Hippocampal formation (tissue), 2 donors: ENCODE measurements around the gene TMTC3.
"Not testable (repeated sequence)": the region's sequence is repeated elsewhere in the genome, so short reads cannot be mapped to it uniquely, and the experiment has no call there.

Source experiments
- DNase-seq, 2 donors: peaks; one replicate each; lab custom pipeline; 2025; lab: John Stamatoyannopoulos, UW

The TMTC3 gene

DNA sequence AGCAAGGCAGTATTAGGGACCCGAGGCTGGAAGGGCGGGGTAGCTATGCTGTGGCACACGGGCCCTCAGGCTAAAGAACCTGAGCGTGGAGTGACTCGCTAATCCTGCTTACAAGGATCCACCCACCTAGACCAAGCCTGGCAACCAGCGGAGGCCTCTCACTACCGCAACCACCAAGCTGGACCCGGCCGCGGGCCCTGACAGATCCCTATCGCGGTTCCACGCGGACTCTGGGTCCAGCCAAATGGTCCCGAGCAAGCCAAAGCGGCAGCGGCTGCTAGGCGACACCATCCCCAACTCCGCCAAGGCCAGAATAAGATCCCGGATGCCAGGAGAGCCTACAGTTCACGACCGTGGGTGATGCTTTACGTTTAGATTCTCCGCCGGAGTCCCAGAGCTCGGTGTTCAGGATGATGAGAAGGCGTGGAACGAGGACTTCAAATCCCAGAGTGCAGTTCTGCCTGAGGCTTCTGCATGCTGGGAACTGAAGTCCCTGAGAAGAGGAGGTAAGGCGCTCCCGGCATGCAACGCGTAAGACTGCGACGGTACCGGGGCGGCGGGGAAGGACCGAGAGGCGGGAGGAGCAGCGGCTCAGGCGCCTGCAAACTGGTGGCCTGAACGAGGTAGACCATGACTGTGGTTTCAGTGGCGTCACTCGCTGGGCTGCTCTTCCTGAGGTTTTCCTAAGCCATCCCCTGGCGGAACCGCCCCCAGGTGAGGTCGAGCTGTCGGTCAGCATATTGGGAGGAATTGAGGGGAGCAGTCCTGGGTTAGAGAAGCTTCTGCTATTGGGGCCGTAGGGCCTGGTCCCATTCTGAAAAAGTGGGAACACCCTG is at the start of gene TMTC3, which contains the start of gene CEP290:
Gene TMTC3 (plus strand): TSS at position 534 of the 836 bp plus-strand sequence. CDS start 6,009 bp downstream, outside the sequence.
Gene CEP290 (minus strand): TSS at position 315 of the 836 bp plus-strand sequence. CDS start 781 bp downstream, outside the sequence.
- DNase-seq = peak; percentile 98 to 100

DNA sequence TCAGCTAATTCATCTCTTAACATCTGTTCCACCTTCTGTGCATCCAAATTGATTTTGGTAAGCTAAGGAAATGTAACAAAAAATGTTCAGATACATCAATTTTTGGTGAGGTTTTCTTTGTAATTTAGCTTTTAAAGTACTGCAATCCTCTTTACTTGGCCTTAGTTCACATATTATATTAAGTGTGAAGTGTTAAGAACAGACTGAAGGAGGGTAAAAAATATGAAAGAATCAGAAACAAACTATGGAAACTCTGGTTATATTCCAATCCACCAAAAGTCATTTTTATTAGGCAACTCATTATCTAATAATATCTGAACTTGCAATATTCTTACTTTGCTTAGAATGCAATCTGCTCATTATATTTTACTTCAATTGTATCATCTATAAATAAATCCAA is 49.3 kb upstream of the TMTC3 start:
- no peak for DNase-seq

- no peak for DNase-seq
Observed at GRCh38 chr12:88093573-88093972, 48.5 kb upstream of the TMTC3 start.

DNA sequence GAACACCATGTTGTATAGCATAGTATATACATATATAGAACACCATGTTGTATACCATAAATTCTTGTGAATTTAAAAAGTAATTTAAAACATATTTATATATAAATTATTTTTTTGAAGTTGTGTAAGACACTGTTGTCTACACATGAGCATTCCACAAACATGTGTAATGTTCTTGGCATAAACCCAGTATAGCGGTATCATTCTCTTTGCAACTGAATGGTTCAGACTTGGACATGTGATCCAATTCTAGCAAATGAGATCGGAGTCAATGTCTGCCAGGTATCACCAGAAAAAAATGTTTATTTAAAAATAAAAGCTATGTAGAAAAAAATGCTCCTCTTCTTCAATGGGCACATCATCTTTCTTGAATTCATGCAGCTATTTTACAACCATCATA is 34.1 kb upstream of the TMTC3 start:
- no peak for DNase-seq

- DNase-seq = peak in 1 of 2 donors; percentile 46
Observed at GRCh38 chr12:88111074-88111652, 30.9 kb upstream of the TMTC3 start.

GRCh38 chr12:88113871-88114270 is 28.2 kb upstream of the TMTC3 start:
- no peak for DNase-seq

- no peak for DNase-seq
Observed at GRCh38 chr12:88122666-88123065, 19.4 kb upstream of the TMTC3 start.

DNA sequence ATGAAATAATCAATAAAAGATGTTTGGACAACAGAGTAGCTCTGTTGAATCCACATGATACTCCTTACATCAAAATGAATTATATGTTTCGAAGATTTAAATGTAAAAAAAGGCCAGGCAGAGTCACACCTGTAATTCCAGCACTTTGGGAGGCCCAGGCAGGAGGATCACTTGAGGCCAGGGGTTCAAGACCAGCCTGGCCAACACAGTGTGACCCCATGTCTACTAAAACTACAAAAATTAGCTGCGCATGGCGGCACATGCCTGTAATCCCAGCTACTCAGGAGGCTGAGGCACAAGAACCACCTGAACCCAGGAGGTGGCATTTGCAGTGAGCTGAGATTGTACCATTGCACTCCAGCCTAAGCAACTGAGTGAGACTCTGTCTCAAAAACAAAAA is 15.0 kb upstream of the TMTC3 start:
- DNase-seq = no peak

DNA sequence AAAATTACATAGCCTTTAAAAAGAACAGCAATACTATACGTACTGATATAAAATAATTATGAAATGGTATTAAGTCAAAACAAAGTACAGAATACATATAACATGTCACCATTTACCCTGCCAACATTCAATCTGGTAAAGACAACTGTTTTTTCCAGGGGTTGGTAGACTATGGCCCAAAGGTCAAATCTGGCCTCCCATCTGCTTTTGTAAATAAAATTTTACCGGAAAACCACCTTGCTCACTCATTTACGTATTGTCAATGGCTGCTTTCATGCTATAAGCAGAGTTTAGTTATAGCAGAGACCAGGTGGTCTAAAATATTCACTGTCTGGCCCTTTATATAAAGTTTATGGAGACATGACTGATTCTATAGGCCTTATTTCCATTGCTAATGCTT is 14.3 kb upstream of the TMTC3 start:
- DNase-seq = no peak

DNA sequence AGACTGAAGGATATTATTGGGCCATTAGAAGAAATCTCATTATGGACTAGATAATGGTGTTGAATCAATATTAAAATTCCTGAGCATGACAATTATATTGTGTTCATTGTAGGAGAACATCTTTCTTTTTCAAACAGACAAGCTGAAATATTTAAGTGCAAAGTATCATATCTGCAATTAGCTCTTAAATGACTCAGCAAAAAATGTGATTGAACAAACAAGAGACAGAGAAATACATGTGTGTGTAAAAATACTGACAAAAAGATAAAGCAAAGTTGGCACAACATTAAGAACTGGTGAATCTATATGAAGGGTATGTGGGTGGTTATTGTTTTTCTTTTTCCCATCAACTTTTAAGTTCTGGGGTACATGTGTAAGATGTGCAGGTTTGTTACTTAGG is 9.7 kb upstream of the TMTC3 start:
- no peak for DNase-seq

- not testable (repeated sequence) for DNase-seq
Observed at GRCh38 chr12:88133181-88133580, 8.9 kb upstream of the TMTC3 start.

- not testable (repeated sequence) for DNase-seq
Observed at GRCh38 chr12:88139711-88140110, 2.4 kb upstream of the TMTC3 start.

DNA sequence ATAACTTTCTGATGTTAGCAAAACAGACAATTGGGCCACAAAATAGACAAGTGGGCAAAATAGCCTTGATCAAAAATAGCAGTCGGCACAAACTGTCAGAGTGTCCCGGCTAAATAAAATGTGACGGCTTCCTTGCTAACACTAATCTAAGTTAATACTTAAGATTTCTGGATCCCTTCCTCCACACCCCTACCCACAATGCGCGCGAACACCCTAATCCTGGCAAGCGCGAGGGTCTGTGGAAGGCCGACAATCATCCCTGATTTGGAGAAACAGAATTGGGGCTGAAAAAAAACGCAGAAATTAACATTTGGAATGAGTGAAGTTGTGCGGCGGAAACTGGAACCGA is 708 bp upstream of the TMTC3 start:
- DNase-seq = no peak

- DNase-seq = peak in 1 of 2 donors; percentile 10
Observed at GRCh38 chr12:88142610-88142991, 494 bp downstream of the TMTC3 start.

DNA sequence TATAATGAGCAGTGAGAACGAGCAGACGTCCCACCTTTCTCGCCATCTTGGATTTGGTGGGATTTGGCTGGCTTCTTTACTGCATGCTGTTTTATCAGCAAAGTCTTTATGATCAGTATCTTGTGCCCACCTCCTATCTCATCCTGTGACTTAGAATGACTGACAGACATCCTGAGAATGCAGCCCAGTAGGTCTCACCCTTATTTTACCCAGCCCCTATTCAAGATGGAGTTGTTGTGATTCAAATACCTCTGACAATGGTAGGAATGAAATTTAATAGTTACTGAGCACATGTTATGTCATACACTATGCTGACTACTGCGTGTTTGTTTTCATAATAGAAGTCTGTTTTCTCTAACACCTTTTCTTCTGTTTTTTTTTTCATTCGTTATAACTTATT is 1.9 kb downstream of the TMTC3 start:
- DNase-seq = no peak

GRCh38 chr12:88144546-88145468 is 2.7 kb downstream of the TMTC3 start:
- no peak for DNase-seq

- no peak for DNase-seq
Observed at GRCh38 chr12:88145567-88146505, 3.7 kb downstream of the TMTC3 start.

- DNase-seq = no peak
Observed at GRCh38 chr12:88150063-88150462, 8.0 kb downstream of the TMTC3 start.

DNA sequence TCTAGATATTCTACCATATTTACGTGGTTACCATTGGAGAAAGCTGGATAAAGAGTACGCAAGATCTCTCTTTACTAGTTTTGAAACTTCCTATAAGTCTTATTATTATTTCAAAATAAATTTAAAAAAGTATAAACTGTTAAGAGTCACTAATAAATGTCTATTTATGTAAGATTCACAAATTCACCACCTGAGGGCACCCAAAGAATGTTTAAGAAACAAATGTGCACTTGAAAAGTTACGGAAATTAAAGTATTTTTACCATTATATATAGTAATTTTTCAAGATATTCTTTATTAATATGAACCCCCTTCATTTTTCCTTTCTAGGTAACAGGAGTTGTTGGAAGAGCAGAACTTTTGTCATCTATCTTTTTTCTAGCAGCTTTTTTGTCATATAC is 11.9 kb downstream of the TMTC3 start:
- DNase-seq = no peak

- DNase-seq = no peak
Observed at GRCh38 chr12:88156075-88156654, 14.1 kb downstream of the TMTC3 start.

GRCh38 chr12:88163371-88163770 is 21.3 kb downstream of the TMTC3 start:
- DNase-seq = no peak
